GM21423 (cell line): ENCODE results near the gene CSMD2.

Source experiments
- ATAC-seq: cut with Tn5 transposase; IDR thresholded peaks from one replicate; pipeline ENCODE4 v1.9.1; 2021; ENCODE audit warnings: mild to moderate bottlenecking, moderate library complexity; ENCODE audit not compliant: unreplicated experiment

Gene CSMD2

GRCh38 chr1:33725037-33725436 is 440.0 kb downstream of the CSMD2 start:
- ATAC-seq = no peak

- no peak for ATAC-seq
Observed at GRCh38 chr1:33724348-33724747, 440.7 kb downstream of the CSMD2 start.

GRCh38 chr1:33723251-33723650 is 441.8 kb downstream of the CSMD2 start:
- no peak for ATAC-seq

- ATAC-seq = no peak
Observed at GRCh38 chr1:33721301-33721815, 443.7 kb downstream of the CSMD2 start.

GRCh38 chr1:33719771-33720670 is 445.0 kb downstream of the CSMD2 start:
- no peak for ATAC-seq

GRCh38 chr1:33719326-33719725 is 445.7 kb downstream of the CSMD2 start:
- ATAC-seq = no peak

GRCh38 chr1:33718186-33718585 is 446.8 kb downstream of the CSMD2 start:
- no peak for ATAC-seq

- ATAC-seq = no peak
Observed at GRCh38 chr1:33716976-33717688, 447.9 kb downstream of the CSMD2 start.

- ATAC-seq = no peak
Observed at GRCh38 chr1:33715195-33715811, 449.7 kb downstream of the CSMD2 start.

- ATAC-seq = no peak
Observed at GRCh38 chr1:33714421-33714820, 450.6 kb downstream of the CSMD2 start.

- no peak for ATAC-seq
Observed at GRCh38 chr1:33713058-33713877, 451.8 kb downstream of the CSMD2 start.

GRCh38 chr1:33712186-33712585 is 452.8 kb downstream of the CSMD2 start:
- ATAC-seq = no peak

GRCh38 chr1:33711511-33711910 is 453.5 kb downstream of the CSMD2 start:
- no peak for ATAC-seq

GRCh38 chr1:33710967-33711366 is 454.1 kb downstream of the CSMD2 start:
- ATAC-seq = no peak

GRCh38 chr1:33709783-33710718 is 455.0 kb downstream of the CSMD2 start:
- ATAC-seq = no peak

- no peak for ATAC-seq
Observed at GRCh38 chr1:33709174-33709782, 455.8 kb downstream of the CSMD2 start.

GRCh38 chr1:33706634-33707255 is 458.3 kb downstream of the CSMD2 start:
- ATAC-seq = no peak

- ATAC-seq = no peak
Observed at GRCh38 chr1:33703464-33703863, 461.6 kb downstream of the CSMD2 start.
